NOMO-1 treated with dmso at 0.1 percent for 144 hours (cell line): ENCODE results near the gene NOM1.
"Not testable (repeated sequence)": the region's sequence is repeated elsewhere in the genome, so short reads cannot be mapped to it uniquely, and the experiment has no call there.

Experiments
- DNase-seq: peaks from one replicate; lab custom pipeline; 2025; ENCODE audit not compliant: unreplicated experiment; lab: John Stamatoyannopoulos, UW

The NOM1 gene

DNA sequence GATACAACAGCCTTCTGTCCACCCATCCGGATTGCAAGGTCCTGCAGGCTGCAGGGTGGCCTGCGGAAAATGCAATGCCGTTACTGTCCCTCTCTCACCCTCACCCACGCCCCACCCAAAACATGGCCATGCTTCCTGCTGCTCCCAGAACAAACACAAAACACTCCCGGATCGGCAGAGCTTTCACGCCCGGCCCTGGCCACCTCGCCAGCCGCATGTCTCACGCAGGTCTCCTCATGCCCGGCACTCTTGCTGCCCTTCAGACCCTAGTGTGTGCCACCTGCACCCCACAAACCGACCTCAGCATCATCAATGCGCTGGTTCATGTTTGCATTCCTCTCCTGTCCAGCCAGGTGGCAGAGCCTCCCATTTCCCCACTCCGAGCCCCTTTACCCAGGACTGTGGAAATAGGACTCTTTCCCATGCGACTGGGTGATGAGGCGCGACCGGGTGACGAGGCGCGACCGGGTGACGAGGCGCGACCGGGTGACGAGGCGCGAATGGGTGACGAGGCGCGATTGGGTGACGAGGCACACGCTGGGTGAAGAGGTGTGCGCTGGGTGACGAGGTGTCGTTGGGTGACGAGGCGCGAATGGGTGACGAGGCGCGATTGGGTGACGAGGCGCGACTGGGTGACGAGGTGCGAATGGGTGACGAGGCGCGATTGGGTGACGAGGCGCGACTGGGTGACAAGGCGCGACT is 8.9 kb upstream of the NOM1 start:
- no peak for DNase-seq

- DNase-seq: no peak
These were observed 7.9 kb upstream of the NOM1 start for GRCh38 chr7:156941393-156942182.

- no peak for DNase-seq
These were observed 6.8 kb upstream of the NOM1 start for GRCh38 chr7:156942708-156943090.

- no peak for DNase-seq
These were observed 6.1 kb upstream of the NOM1 start for GRCh38 chr7:156943091-156944041.

DNA sequence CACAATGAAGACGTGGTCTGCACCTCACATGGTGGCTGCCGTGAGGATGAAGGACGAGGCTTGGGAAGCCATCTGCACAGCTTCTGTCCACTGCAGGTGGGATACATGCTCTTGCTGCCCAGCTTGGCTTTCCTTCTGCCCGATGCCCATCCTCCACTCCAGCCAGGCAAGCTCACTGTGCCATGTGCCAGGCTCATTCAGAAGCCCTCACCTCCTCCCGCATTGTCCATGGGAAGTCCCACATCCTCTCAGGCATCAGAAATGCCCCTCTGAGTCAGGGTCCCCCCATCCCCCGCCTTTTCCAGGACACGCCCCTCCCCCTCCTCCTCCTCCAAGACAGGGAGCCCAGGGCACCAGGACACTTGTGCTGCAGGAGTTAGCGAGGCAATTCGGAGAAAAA is 4.6 kb upstream of the NOM1 start:
- DNase-seq: no peak

GRCh38 chr7:156947120-156947843 is 2.2 kb upstream of the NOM1 start:
- DNase-seq: no peak

DNA sequence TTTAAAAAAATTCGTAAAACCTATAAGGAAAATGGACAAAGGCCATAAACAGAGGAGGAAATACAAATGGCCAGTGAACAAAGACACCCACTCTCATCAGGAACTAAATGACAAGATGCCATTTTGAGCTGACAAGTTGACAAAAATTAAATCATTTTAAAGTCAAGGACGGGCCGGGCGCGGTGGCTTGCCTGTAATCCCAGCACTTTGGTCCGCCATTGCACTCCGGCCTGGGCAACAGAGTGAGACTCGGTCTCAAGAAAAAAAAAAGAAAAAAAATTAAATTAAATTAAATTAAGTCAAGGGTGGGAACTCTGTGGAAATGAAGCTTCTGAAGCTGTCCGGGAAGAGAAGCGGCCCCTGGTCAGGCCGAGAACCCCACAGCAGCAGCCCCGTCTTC is 1.2 kb upstream of the NOM1 start:
- DNase-seq: no peak

- DNase-seq: no peak
These were observed 908 bp downstream of the NOM1 start for GRCh38 chr7:156950381-156950858.

DNA sequence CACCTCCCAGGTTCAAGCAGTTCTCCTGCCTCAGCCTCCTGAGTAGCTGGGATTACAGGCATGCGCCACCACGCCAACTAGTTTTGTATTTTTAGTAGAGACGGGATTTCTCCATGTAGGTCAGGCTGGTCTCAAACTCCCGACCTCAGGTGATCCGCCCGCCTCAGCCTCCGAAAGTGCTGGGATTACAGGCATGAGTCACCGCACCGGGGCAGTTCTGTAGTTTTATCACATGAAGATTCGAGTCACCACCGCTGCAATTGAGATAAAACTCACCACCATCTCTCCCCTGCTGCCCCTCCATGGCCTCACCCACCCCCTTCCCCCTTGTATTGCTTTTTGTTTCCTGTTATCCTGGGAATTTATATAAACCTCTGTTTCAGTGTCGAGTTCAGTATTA is 3.7 kb downstream of the NOM1 start:
- DNase-seq: not testable (repeated sequence)

DNA sequence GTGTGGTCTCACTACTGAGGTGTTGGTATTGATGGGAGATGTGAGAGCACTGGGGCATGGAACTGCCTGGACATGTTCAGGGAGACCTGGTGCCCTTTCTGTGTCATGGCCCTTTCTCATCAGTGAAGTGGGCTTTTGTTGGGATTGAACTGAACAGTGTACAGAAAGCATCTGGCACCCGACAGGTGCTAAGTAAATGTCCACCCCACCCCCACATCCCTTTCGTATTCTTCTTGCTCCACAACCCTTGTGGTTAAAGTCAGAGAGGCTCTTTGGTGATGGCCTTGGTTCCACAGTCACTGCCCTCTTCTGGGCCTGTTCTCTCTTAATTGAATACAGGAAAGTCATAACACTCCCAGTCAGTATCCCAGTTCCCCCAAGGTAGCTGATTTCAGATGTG is 5.4 kb downstream of the NOM1 start:
- no peak for DNase-seq

DNA sequence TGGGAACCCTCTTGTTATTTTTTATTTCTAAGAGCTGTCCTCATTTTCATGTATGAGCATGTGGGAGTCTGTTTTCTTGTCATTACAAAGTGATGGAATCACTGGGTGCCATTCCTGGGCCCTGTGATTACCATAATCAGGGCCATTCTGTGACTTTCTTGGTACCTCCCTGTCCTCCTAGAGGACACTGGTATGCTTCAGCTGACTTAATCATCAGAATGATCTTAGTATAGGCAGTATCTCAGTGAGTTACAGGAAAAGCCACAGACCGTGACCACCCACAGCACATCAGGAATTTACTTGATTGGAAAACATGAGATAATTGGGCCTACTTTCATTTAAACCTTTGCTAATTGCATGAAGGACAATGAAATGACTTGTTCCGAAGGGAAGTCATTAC is 7.2 kb downstream of the NOM1 start:
- DNase-seq: no peak

DNA sequence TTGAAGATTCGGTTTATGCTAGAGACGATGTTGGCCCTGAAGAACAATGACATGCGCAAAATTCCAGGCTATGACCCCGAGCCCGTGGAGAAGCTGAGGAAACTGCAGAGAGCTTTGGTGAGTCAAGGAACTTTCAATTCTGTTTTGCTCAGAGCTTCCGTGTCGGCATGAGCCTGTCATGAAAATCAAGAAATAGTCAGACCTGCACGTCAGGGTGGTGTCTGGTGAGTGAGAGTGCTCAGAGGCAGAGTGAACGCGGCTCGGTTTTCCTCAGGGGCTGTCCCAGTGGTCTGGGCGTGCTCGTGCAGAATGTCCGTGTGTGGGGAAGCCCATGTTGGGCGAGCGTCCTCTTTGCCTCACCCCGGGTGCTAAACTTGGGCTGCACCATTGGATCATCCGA is 12.6 kb downstream of the NOM1 start:
- DNase-seq: no peak

DNA sequence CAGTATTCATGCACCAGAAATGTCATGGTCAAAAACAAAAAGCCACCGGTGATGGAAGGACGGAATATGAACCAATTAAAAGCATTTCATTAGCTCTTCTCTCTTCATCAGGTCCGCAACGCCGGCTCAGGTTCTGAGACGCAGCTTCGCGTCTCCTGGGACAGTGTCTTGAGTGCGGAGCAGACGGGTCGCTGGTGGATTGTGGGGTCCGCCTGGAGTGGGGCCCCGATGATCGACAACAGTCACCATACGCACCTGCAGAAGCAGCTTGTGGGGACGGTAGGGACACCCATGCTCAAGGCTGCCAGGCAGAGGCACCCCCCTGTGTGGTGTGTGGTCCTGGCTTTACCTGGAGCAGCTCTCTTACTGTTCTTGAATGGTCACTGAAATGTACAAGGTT is 13.4 kb downstream of the NOM1 start:
- DNase-seq: no peak

DNA sequence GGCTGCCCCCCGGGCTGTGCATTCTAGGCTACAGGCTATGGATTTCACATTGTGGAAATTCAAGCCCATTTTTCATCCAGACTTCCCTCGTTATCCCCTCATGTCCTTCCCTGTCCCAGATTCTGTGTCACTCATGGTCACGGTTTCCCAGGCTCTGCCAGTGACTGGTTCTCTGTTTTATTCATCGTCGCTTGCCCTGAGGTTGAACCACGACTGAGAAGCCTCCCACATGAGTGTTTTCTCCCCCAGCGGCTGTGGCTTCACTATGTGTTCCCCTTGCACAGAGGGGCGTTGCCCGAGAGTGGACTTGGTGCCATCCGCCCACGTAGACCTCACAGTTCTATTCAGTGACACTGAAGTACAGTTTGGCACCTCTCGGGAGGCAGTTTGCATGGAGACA is 14.0 kb downstream of the NOM1 start:
- DNase-seq: no peak

- DNase-seq: no peak
These were observed 15.5 kb downstream of the NOM1 start for GRCh38 chr7:156964971-156965370.

DNA sequence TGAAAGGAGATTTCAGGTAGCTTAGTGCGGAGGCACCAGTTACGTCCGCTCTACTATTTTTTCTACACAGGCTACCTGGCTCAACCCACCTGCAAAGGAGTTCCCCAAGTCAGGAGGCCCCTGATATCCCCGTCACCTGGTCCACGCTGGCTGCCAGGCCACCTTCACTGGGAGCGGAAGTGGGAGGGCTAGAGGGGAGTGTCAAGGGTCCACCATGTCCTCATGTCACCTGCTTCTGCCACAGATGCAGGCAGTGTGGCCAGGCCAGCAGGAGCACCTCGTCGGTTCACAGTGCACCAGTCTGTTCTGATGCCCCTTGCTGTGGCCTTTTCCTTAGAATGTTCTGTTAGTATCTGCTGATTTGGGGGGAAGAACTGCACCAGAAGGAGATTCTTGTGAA is 16.9 kb downstream of the NOM1 start:
- DNase-seq: no peak

DNA sequence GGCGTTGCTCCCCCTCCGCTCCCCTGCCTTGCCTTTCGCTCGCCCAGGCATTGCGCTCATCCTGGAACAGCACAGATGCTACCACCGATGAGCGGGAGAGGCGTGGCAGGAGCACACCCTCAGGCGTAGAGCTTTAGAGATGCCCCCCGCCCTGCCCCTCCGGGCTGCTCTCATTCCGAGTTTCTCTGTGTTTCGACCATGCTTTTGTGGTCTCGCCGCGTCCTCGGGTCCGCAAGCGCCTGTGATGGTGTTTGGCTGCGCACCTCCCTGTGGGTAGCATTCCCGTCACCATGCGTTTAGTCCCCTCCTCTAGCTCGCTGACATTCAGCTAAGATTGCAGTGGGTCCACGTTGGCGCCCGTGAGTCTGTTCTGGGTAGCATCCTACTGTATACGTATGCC is 18.7 kb downstream of the NOM1 start:
- no peak for DNase-seq

GRCh38 chr7:156969972-156970420 is 20.5 kb downstream of the NOM1 start:
- DNase-seq: no peak

- no peak for DNase-seq
These were observed 26.1 kb downstream of the NOM1 start for GRCh38 chr7:156975620-156976019.

- no peak for DNase-seq
These were observed 29.6 kb downstream of the NOM1 start for GRCh38 chr7:156979007-156979606.
